ENCODE data around the gene CNOT6L.

The CNOT6L gene

DNA sequence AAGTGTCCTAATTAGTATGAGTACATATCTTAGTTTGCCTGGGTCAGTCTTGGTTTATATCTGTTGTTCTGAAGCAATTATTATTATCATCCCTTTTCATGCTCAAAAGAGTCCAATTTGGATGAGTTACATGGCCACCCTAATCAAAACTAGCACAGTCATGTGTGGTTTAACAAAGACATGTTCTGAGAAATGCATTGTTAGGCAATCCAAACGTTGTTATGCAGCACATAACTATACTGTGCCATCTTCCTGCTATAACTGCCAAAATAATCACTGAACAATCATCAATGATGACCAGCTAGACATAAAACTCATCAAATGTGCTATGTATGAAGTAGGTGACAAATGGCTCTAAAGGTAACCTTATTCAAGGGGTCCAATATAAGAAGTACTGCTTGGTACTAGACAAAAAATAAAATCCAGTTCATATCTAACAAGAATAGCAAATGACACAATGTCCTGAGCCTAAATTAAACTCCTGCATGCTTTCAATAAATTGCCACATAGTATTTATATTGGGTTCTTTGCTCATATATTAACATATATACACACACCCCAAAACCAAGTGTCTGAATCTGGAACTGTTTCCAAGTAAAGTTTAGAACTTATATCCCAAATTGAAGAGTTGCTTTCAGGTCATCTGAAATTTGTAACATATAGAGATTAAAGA, 41.9 kb downstream of the CNOT6L start:
- no peaks in the 10 kb centered on the region for H3F3A ChIP-seq (ENCODE audit: low read depth)
- no peaks in the 10 kb centered on the region for H3K9me2 ChIP-seq (replicated peaks; ENCODE audit: low read depth, low read length)
- no peak overlapping the region for H2AFZ ChIP-seq (ENCODE audit: low read length)
- H3K27me3 ChIP-seq (ENCODE audit: insufficient read depth, low read length, poor library complexity, severe bottlenecking), result no peaks in the 10 kb centered on the region
- peaks cover 71% of the 10 kb centered on the region for H3K79me2 ChIP-seq (ENCODE audit: insufficient read depth, low read length)
- H3K4me1 ChIP-seq (ENCODE audit: insufficient read depth, low read length, poor library complexity, severe bottlenecking), result no peaks in the 10 kb centered on the region
- TF ChIP-seq EZH2phosphoT487 (IDR thresholded peaks at IDR 0.05; ENCODE audit: borderline replicate concordance), result no peak
- TF ChIP-seq, protein P1, sequence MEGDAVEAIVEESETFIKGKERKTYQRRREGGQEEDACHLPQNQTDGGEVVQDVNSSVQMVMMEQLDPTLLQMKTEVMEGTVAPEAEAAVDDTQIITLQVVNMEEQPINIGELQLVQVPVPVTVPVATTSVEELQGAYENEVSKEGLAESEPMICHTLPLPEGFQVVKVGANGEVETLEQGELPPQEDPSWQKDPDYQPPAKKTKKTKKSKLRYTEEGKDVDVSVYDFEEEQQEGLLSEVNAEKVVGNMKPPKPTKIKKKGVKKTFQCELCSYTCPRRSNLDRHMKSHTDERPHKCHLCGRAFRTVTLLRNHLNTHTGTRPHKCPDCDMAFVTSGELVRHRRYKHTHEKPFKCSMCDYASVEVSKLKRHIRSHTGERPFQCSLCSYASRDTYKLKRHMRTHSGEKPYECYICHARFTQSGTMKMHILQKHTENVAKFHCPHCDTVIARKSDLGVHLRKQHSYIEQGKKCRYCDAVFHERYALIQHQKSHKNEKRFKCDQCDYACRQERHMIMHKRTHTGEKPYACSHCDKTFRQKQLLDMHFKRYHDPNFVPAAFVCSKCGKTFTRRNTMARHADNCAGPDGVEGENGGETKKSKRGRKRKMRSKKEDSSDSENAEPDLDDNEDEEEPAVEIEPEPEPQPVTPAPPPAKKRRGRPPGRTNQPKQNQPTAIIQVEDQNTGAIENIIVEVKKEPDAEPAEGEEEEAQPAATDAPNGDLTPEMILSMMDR (conservative IDR thresholded peaks at IDR 0.05; ENCODE audit: low read length), result no peak
- no peaks in the 10 kb centered on the region for H3K9me3 ChIP-seq (ENCODE audit: insufficient read depth, low read depth, low read length)
- H4K20me1 ChIP-seq (ENCODE audit: insufficient read depth, low read length, poor library complexity, severe bottlenecking), result peaks cover 41% of the 10 kb centered on the region
- H3K36me3 ChIP-seq (ENCODE audit: insufficient read depth, low read length), result peaks cover 20% of the 10 kb centered on the region; the same call in 1 of the 2 replicates
- H3K4me2 ChIP-seq (ENCODE audit: low read depth, low read length, poor library complexity, severe bottlenecking), result no peak overlapping the region
- no peak overlapping the region for H3K4me3 ChIP-seq (ENCODE audit: low read length, poor library complexity, severe bottlenecking)
- H3K9ac ChIP-seq (ENCODE audit: low read depth, low read length, poor library complexity, severe bottlenecking), result no peak overlapping the region

DNA sequence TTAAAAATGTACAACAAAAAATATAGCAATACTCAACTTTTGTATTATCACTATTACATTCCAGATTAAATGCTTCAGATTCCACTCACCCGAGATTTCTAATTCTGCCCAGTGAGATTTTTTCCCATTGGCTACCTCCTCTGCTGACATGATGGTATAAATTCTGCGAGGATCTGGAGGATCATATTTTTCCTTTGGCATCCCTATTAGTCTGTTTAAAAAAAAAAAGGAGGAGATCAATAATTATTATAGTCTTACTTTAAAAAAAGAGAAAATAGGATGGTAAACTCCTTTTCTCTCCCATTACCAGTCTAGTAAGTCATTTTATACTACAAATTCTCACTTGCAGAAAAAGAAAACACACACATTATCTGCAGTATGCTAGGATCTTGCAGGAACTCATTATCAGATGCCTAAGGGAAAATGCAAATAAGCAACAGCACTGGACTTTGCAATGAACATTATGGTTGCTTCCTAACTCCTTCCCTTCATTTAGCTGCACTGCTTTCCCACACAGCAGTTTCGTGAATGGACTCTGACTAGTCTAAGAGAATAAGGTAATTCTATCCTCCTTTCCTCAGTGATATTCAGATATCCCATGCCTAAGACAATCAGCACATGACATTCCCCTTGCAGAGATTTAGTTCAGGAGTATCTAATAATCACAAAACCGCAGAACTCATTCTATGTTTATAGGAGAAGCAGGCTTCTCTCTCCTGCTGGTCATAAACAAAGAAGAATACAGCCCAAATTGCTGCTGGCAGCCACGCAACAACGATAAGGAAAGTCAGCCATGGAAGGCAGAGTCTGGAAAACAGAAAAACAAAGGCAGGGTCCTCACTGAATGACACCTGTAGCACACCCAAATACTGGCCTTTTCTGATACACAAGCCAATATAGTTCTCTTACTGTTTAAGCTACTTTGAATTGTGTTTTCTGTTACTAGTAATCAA, 42.7 kb downstream of the CNOT6L start:
- H3K27me3 ChIP-seq (ENCODE audit: insufficient read depth, low read length, poor library complexity, severe bottlenecking), result no peaks in the 10 kb centered on the region
- peaks cover 33% of the 10 kb centered on the region for H4K20me1 ChIP-seq (ENCODE audit: insufficient read depth, low read length, poor library complexity, severe bottlenecking)
- peaks cover 28% of the 10 kb centered on the region; the same call in 1 of the 2 replicates for H3K36me3 ChIP-seq (ENCODE audit: insufficient read depth, low read length)
- H3K4me2 ChIP-seq (ENCODE audit: low read depth, low read length, poor library complexity, severe bottlenecking), result no peak overlapping the region
- H3F3A ChIP-seq (ENCODE audit: low read depth), result no peaks in the 10 kb centered on the region
- H2AFZ ChIP-seq (ENCODE audit: low read length), result no peak overlapping the region
- no peaks in the 10 kb centered on the region for H3K9me2 ChIP-seq (replicated peaks; ENCODE audit: low read depth, low read length)
- H3K9ac ChIP-seq (ENCODE audit: low read depth, low read length, poor library complexity, severe bottlenecking), result no peak overlapping the region
- no peaks in the 10 kb centered on the region for H3K9me3 ChIP-seq (ENCODE audit: insufficient read depth, low read depth, low read length)
- no peaks in the 10 kb centered on the region for H3K4me1 ChIP-seq (ENCODE audit: insufficient read depth, low read length, poor library complexity, severe bottlenecking)
- H3K4me3 ChIP-seq (ENCODE audit: low read length, poor library complexity, severe bottlenecking), result no peak overlapping the region
- TF ChIP-seq EZH2phosphoT487 (IDR thresholded peaks at IDR 0.05; ENCODE audit: borderline replicate concordance), result no peak
- TF ChIP-seq, protein P1 (conservative IDR thresholded peaks at IDR 0.05; ENCODE audit: low read length), result no peak
- H3K79me2 ChIP-seq (ENCODE audit: insufficient read depth, low read length), result peaks cover 63% of the 10 kb centered on the region

DNA sequence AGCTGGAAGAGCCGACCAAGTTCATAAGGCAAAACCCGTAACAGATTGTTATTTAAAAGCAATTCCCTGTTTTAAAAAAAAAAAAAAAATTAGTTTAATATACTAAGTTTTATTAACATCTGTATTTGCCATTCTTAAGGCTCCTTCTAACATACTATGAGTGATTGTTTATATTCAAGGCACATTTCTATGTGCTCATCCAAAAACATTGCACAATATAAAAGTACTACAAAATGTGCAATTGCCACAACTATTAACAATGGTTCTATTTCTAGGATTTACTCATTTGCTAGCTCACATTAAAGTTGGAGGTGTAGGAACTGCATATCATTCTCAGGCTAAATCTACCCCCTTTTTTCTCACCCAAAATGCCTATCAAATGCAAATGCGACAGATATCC, 46.1 kb downstream of the CNOT6L start:
- Histone ChIP-seq H3K36me3 (ENCODE audit: insufficient read depth, low read length) (peaks cover 53% of the 10 kb centered on the region; the same call in 1 of the 2 replicates), H3K79me2 (ENCODE audit: insufficient read depth, low read length) (peaks cover 35% of the 10 kb centered on the region)

More for the DNA sequence above, 46.1 kb downstream of the CNOT6L start:
- Histone ChIP-seq H3K9me2 (replicated peaks; ENCODE audit: low read depth, low read length) (no peaks in the 10 kb centered on the region), H3F3A (ENCODE audit: low read depth) (no peaks in the 10 kb centered on the region), H3K4me2 (ENCODE audit: low read depth, low read length, poor library complexity, severe bottlenecking) (no peak overlapping the region), H3K4me3 (ENCODE audit: low read length, poor library complexity, severe bottlenecking) (no peak overlapping the region), H4K20me1 (ENCODE audit: insufficient read depth, low read length, poor library complexity, severe bottlenecking) (peaks cover 22% of the 10 kb centered on the region), H3K9me3 (ENCODE audit: insufficient read depth, low read depth, low read length) (no peaks in the 10 kb centered on the region), H2AFZ (ENCODE audit: low read length) (no peak overlapping the region), H3K9ac (ENCODE audit: low read depth, low read length, poor library complexity, severe bottlenecking) (no peak overlapping the region), H3K4me1 (ENCODE audit: insufficient read depth, low read length, poor library complexity, severe bottlenecking) (no peaks in the 10 kb centered on the region), H3K27me3 (ENCODE audit: insufficient read depth, low read length, poor library complexity, severe bottlenecking) (no peaks in the 10 kb centered on the region)
- TF ChIP-seq, protein P1 (conservative IDR thresholded peaks at IDR 0.05; ENCODE audit: low read length), result no peak
- no peak for TF ChIP-seq EZH2phosphoT487 (IDR thresholded peaks at IDR 0.05; ENCODE audit: borderline replicate concordance)

All from Loucy (cell line).